Cardiac fibroblast (primary cell): ENCODE measurements around the gene CD247.

Experiments used
- DNase-seq, 2 donors: peaks; one replicate each; pipeline versions ENCODE4 v3.0.0 to v3.0.0-alpha.2; 2010; ENCODE audit warnings: low read depth in 2 of 2
- H3K4me3 ChIP-seq, 2 donors: replicated peaks in 1 of 2; 1 replicate in 1 of 2; 2 replicates in 1 of 2; pipeline ENCODE4 v1.5.1; 2011; ENCODE audit warnings: low read depth in 2 of 2, low read length in 2 of 2, mild to moderate bottlenecking in 2 of 2, moderate library complexity in 1 of 2
- TF ChIP-seq, protein P1 (sequence below): IDR thresholded peaks from one replicate; pipeline ENCODE4 v1.5.1; 2011; ENCODE audit warnings: low read depth, mild to moderate bottlenecking, low read length, inconsistent platforms

Gene CD247

GRCh38 chr1:167541610-167542009 lies 23.3 kb upstream of the CD247 start:
- peak; percentile 32 to 58 for DNase-seq
- no peak overlapping the region for H3K4me3 ChIP-seq
- TF ChIP-seq, protein P1, sequence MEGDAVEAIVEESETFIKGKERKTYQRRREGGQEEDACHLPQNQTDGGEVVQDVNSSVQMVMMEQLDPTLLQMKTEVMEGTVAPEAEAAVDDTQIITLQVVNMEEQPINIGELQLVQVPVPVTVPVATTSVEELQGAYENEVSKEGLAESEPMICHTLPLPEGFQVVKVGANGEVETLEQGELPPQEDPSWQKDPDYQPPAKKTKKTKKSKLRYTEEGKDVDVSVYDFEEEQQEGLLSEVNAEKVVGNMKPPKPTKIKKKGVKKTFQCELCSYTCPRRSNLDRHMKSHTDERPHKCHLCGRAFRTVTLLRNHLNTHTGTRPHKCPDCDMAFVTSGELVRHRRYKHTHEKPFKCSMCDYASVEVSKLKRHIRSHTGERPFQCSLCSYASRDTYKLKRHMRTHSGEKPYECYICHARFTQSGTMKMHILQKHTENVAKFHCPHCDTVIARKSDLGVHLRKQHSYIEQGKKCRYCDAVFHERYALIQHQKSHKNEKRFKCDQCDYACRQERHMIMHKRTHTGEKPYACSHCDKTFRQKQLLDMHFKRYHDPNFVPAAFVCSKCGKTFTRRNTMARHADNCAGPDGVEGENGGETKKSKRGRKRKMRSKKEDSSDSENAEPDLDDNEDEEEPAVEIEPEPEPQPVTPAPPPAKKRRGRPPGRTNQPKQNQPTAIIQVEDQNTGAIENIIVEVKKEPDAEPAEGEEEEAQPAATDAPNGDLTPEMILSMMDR = no peak

DNA sequence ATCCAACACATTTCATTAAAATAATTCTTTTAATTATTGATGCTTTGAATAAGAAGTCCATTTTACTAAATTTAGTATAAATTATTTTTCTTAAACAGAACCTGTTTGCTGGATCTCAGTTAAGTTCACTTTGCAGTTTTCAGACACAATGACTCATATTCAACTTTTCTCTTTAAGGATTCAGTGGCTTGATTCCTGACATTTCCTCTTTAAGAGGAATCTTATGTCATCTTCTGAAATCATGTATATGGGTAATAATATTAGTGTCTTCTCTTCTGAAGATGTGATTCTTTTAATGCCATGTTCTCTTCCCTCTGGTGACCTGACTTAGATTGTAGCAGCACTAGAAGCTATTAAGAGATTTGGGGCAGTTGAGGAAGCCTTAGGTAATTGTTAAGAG lies 22.7 kb upstream of the CD247 start:
- DNase-seq = peak in 1 of 2 donors; percentile 38
- TF ChIP-seq, protein P1 = no peak
- no peak overlapping the region for H3K4me3 ChIP-seq

DNA sequence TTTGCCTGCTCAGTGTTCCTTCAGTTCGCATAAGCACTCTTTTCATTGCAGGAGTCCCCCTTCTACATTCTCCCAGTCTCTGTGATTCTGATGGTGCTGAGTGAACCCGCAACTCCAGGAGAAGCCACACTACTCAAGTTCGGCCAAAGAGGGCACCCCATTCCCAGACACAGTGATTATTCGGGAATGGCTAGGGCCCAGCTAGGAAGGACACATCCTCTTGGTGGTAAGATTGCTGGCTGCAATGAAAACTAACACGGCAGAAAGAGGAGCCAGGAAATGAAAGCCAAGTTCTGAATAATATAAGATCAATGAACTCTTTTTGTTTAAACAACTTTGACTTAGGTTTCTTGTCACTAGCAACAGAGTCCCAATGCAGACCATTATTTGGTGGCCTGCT lies 20.3 kb upstream of the CD247 start:
- TF ChIP-seq, protein P1 = no peak
- DNase-seq = no peak

DNA sequence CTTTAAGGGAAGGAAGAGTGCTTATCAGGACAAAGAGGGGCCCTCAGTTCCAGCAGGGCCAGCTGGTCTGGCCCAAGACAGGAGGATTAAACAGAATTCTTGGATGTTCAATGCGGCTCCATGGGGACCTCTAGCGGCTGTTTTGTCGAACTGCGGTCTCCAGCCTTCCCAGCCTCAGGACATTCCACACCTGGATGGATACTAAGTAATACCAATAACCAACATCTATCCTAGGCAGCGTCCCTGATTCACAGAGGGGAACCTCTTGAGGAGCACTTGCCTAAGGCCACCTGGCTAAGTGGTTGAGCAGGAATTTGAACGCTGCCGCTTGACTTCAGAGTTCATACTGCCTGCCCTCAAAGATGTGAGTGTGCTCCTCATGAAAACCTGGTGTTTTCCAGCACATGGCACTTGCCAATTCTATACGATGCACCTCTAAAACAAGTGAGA lies 15.5 kb upstream of the CD247 start:
- H3K4me3 ChIP-seq = no peak overlapping the region
- TF ChIP-seq, protein P1 = peak; percentile 87
- peak; percentile 70 to 71 for DNase-seq

More for the DNA sequence above, 20.3 kb upstream of the CD247 start:
- H3K4me3 ChIP-seq = no peak overlapping the region

DNA sequence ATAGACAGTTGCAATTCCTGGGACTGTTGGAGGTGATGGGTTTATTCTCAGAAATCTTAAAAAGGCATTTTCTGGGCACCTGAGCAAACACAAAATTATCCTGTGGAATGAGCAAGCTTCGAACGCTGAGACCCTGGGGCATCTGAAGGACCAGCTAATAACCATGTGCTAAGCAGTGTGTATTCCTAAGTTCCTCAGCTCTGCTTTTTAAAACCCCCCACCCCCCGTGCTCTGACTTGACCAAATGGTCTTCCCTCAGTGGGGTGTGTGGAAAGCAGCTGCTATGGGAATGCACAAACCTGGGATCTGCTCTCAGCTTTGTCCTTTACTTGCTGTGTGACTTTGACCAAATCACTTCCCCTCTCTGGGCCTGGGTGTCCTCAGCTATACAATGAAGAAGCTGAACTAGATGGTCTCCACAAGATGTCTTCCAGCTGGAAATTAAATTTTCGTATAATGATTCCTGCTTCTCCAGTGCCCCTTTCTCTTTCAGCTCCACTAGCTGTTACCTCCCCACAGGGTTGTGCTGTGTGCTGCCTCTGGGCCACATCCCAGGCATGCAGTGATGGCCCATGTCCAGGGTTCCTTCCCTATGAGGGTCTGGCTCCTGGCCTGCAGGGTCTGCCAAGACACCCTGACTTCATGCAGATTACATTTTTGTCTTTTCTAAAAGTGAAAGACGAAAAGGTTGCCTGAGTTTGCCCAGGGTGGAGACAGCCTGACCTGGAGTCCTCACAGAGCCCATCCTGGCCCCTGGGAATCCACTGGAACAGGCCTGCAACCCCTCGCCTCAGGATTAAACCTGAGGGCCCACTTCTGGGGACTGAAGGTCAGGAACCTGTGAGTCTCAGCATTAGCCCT lies 14.9 kb upstream of the CD247 start:
- peak in 1 of 2 donors; percentile 44 for DNase-seq
- no peak overlapping the region for H3K4me3 ChIP-seq
- TF ChIP-seq, protein P1 = no peak

GRCh38 chr1:167532375-167532774 lies 14.0 kb upstream of the CD247 start:
- no peak for DNase-seq
- H3K4me3 ChIP-seq = no peak overlapping the region
- TF ChIP-seq, protein P1 = no peak
